Smooth muscle cell (in vitro differentiated cells): ENCODE data around the gene DCLRE1B. TPM values are rescaled to one million over a fixed set of nuclear protein-coding genes. Genes with fewer than 3 reads are reported as not detected.
A peak's percentile ranks its signal among the peaks of the same experiment; 100 is the strongest.

Experiments
- DNase-seq: peaks from one replicate; lab custom pipeline; 2025; ENCODE audit not compliant: unreplicated experiment; lab: John Stamatoyannopoulos, UW
- H2AFZ ChIP-seq: fragments of 200-600 bp; sonication (generic); 2 replicates; pipeline ENCODE4 v1.6.0; 2016; ENCODE audit warnings: antibody characterized with exemption, low read depth, mild to moderate bottlenecking
- H3F3A ChIP-seq: fragments of 200-600 bp; sonication (generic); 2 replicates; pipeline ENCODE4 v1.6.0; 2017; ENCODE audit warnings: antibody characterized with exemption, low read depth
- H3K27ac ChIP-seq: fragments of 200-600 bp; sonication (generic); 2 replicates; pipeline ENCODE4 v1.5.1; 2016; ENCODE audit warnings: low read depth, mild to moderate bottlenecking
- H3K27me3 ChIP-seq: fragments of 200-600 bp; sonication (generic); 2 replicates; pipeline ENCODE4 v1.6.1; 2016; ENCODE audit warnings: low read depth, mild to moderate bottlenecking
- H3K36me3 ChIP-seq: fragments of 200-600 bp; sonication (generic); 2 replicates; pipeline ENCODE4 v1.5.1; 2016; ENCODE audit warnings: low read depth
- H3K4me1 ChIP-seq: fragments of 200-600 bp; sonication (generic); 2 replicates; pipeline ENCODE4 v1.5.1; 2016; ENCODE audit warnings: low read depth
- H3K4me2 ChIP-seq: fragments of 200-600 bp; sonication (generic); 2 replicates; pipeline ENCODE4 v1.6.0; 2016; ENCODE audit warnings: mild to moderate bottlenecking
- H3K4me3 ChIP-seq: fragments of 200-600 bp; sonication (generic); 2 replicates; pipeline ENCODE4 v1.5.1; 2016; ENCODE audit warnings: mild to moderate bottlenecking
- H3K79me2 ChIP-seq: fragments of 200-600 bp; sonication (generic); 2 replicates; pipeline ENCODE4 v1.6.0; 2016; ENCODE audit warnings: low read depth, mild to moderate bottlenecking
- H3K9ac ChIP-seq: fragments of 200-600 bp; sonication (generic); 2 replicates; pipeline ENCODE4 v1.6.0; 2016; ENCODE audit warnings: low read depth
- H3K9me3 ChIP-seq: fragments of 200-600 bp; sonication (generic); replicated peaks from 2 replicates; pipeline ENCODE4 v1.5.1; 2016; ENCODE audit warnings: low read depth
- H4K20me1 ChIP-seq: fragments of 200-600 bp; sonication (generic); 2 replicates; pipeline ENCODE4 v1.6.0; 2016; ENCODE audit warnings: low read depth
- WGBS: methylation state at CpG from one replicate; pipeline ENCODE4 v1.1.7; 2016; ENCODE audit warnings: low lambda C conversion rate; 5-methylcytosine and 5-hydroxymethylcytosine counted together
- polyA plus RNA-seq: library from polyadenylated mRNA; unstranded; fragments of >200 nt; fragmentation: Nextera tagmentation; extraction: Ambion mirVana; gene quantifications from 2 replicates; pipeline ENCODE4 v1.2.1, GENCODE V29; 2016
- total RNA-seq: library from RNA; depleted of rRNA; stranded (reverse); fragments of >200 nt; gene quantifications from 2 replicates; pipeline ENCODE4 v1.2.3, GENCODE V29; 2014
- TF ChIP-seq, protein P1 (sequence below): fragments of 200-600 bp; sonication (generic); IDR thresholded peaks from 2 replicates; pipeline ENCODE4 v1.5.1; 2017; ENCODE audit warnings: borderline replicate concordance, mild to moderate bottlenecking, antibody characterized with exemption; ENCODE audit not compliant: insufficient read depth, poor library complexity, severe bottlenecking

The DCLRE1B gene
- total and polyA plus RNA-seq, 2 experiments from 2014 or later: 5.9 to 11.0 TPM

DNA sequence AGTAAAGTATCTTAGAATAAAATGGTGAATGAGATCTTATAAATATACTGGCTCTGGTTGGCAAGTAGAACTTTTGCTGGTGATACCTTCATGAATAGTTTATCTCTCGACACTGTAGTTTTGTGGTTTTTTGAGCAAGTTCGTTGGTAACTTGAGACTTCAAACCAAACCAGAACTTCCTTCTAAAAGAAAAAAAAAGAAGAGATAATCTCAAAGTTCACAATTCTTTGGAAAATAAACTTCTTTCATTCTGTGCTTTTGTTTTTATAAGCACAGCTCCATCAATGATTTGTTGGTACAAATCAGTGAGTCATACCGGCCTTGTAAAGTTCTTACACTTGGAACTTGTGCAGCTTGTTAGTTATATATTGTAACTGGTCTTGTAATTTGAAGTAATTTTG is 26.3 kb downstream of the DCLRE1B start:
- Histone ChIP-seq H3K27ac (peak overlapping the region; percentile 96), H3K4me1 (peaks cover 15% of the 10 kb centered on the region), H4K20me1 (peaks cover 62% of the 10 kb centered on the region), H3K36me3 (no peaks in the 10 kb centered on the region), H2AFZ (no peak overlapping the region), H3K9me3 (no peaks in the 10 kb centered on the region), H3K9ac (peak overlapping the region; percentile 99), H3K79me2 (peaks cover 66% of the 10 kb centered on the region), H3K27me3 (no peaks in the 10 kb centered on the region), H3K4me2 (peak overlapping the region; percentile 88), H3K4me3 (peak overlapping the region; percentile 92), H3F3A (peaks cover 6% of the 10 kb centered on the region)
- TF ChIP-seq, protein P1, sequence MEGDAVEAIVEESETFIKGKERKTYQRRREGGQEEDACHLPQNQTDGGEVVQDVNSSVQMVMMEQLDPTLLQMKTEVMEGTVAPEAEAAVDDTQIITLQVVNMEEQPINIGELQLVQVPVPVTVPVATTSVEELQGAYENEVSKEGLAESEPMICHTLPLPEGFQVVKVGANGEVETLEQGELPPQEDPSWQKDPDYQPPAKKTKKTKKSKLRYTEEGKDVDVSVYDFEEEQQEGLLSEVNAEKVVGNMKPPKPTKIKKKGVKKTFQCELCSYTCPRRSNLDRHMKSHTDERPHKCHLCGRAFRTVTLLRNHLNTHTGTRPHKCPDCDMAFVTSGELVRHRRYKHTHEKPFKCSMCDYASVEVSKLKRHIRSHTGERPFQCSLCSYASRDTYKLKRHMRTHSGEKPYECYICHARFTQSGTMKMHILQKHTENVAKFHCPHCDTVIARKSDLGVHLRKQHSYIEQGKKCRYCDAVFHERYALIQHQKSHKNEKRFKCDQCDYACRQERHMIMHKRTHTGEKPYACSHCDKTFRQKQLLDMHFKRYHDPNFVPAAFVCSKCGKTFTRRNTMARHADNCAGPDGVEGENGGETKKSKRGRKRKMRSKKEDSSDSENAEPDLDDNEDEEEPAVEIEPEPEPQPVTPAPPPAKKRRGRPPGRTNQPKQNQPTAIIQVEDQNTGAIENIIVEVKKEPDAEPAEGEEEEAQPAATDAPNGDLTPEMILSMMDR: no peak
- DNase-seq: no peak
- WGBS: 19% methylated on average over 3 of the region's 3 CpGs

DNA sequence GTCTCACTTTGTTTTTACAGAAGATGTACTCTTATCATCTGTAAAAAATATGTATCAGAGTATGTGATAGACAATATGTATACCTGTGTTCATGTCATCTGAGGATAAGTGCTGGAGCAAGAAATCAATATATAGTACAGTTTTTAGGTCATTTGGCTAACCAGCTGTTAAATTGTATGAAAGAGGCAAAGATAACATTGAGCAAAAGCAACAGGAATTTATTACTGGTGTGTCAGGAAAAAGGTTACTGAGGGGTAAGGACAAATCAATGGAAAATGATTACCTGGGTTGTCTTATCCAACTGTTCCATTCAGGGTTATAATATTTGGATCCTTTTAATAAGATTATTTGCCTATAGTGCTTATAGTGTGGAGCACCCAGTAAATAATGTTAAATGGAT is 28.9 kb downstream of the DCLRE1B start:
- peaks cover 90% of the 10 kb centered on the region for H3K79me2 ChIP-seq
- H4K20me1 ChIP-seq: peaks cover 87% of the 10 kb centered on the region
- no peaks in the 10 kb centered on the region for H3K27me3 ChIP-seq
- H2AFZ ChIP-seq: no peak overlapping the region
- H3K9me3 ChIP-seq: no peaks in the 10 kb centered on the region
- TF ChIP-seq, protein P1: no peak
- H3K36me3 ChIP-seq: no peaks in the 10 kb centered on the region
- no peak overlapping the region for H3K9ac ChIP-seq
- H3F3A ChIP-seq: peaks cover 3% of the 10 kb centered on the region
- no peak overlapping the region for H3K4me3 ChIP-seq
- DNase-seq: no peak
- no peak overlapping the region for H3K27ac ChIP-seq
- no peak overlapping the region for H3K4me2 ChIP-seq
- peaks cover 15% of the 10 kb centered on the region for H3K4me1 ChIP-seq

DNA sequence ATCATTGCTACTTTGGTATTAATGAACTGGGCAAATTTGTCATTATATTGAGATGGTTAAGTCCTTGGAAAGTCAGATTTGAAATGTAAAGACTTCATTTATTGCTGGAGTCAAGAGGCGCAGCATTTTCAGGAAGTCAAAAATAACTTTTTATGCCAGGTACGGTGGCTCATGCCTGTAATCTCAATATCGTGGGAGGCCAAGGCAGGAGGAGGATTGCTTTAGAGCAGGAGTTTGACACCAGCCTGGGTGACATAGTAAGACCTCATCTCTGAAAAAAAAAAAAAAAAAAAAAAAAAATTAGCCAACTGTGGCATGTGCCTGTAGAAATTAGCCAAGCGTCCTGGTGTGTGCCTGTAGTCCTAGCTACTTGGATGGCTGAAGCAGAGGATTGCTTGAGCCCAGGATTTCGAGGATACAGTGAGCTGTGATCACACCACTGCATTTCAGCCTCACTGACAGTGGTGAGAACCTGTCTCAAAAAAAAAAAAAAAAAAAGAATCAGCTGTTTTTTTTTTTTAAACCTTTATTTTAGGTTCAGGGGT is 29.5 kb downstream of the DCLRE1B start:
- Histone ChIP-seq H3K27me3 (no peaks in the 10 kb centered on the region), H3K4me2 (no peak overlapping the region), H3K4me3 (no peak overlapping the region), H3K4me1 (peaks cover 15% of the 10 kb centered on the region), H3K27ac (no peak overlapping the region), H2AFZ (no peak overlapping the region), H3K79me2 (peaks cover 94% of the 10 kb centered on the region), H3K9me3 (no peaks in the 10 kb centered on the region), H3K36me3 (no peaks in the 10 kb centered on the region), H3F3A (no peaks in the 10 kb centered on the region), H3K9ac (no peak overlapping the region), H4K20me1 (peaks cover 93% of the 10 kb centered on the region)
- TF ChIP-seq, protein P1: no peak
- no peak for DNase-seq
- 92% methylated on average over 5 of the region's 5 CpGs for WGBS

DNA sequence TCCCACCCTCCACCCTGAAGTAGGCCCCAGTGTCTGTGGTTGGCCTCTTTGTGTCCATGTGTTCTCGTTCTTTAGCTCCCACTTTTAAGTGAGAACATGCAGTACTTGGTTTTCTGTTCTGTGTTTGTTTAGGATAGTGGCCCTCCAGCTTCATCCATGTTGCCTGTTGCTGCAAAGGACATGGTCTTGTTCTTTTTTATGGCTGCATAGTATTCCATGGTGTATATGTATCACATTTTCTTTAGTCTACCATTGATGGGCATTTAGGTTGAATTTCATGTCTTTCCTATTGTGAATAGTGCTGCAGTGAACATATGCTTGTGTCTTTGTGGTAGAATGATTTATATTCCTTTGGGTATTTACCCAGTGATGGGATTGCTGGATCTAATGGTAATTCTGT is 30.1 kb downstream of the DCLRE1B start:
- 100% methylated on average over 1 of the region's 1 CpG for WGBS
- no peaks in the 10 kb centered on the region for H3F3A ChIP-seq
- H2AFZ ChIP-seq: no peak overlapping the region
- peaks cover 96% of the 10 kb centered on the region for H3K79me2 ChIP-seq
- no peak overlapping the region for H3K9ac ChIP-seq
- H3K4me1 ChIP-seq: peaks cover 15% of the 10 kb centered on the region
- no peak for DNase-seq
- TF ChIP-seq, protein P1: no peak
- no peak overlapping the region for H3K4me2 ChIP-seq
- H3K36me3 ChIP-seq: no peaks in the 10 kb centered on the region
- H3K27ac ChIP-seq: no peak overlapping the region
- no peaks in the 10 kb centered on the region for H3K9me3 ChIP-seq
- no peak overlapping the region for H3K4me3 ChIP-seq
- H4K20me1 ChIP-seq: peaks cover 99% of the 10 kb centered on the region
- H3K27me3 ChIP-seq: no peaks in the 10 kb centered on the region
